NCI-H524 (cell line): ENCODE results near the gene VAV1.

Experiments used
- DNase-seq, 2 experiments: peaks; one replicate each; lab custom pipeline; 2025; lab: John Stamatoyannopoulos, UW

VAV1 gene

DNA sequence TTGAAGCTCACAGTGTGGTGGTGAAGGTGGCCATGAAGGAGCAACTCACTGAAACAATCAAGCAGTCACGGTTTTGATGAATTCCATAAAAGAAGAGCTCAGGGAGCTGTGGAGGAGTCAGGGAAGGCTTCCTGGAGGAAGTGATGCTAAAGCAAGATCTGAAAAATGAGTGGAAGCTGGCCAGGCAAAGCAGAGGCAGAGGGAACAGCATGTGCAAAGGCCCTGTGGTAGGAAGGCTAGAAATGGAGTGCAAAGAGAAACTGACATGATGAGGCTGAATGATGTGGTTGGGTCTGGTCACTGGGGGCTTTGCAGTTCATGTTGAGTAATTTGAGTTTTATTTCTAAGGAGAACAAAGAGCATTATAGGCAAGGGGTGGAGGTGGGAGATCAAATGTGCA lies 121.8 kb downstream of the VAV1 start:
- DNase-seq = no peak

DNA sequence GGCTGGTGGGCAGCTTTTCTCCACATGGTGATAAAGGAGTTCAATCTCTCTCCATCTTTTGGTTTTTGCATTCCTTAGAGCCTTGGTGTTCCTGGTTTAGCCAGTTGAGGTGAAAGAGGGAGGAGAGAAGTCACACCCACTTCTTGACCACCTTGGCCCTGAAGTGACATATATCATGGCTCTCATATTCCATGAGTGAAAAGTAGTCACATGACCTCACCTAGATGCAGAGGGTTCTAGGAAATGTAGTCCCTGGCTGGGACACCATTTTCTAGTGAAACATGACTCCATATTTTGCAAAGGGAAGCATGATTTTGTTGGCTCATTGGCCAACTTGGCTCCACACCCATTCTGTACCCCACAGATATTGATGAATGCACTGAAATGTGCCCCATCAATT lies 130.9 kb downstream of the VAV1 start:
- DNase-seq = no peak

DNA sequence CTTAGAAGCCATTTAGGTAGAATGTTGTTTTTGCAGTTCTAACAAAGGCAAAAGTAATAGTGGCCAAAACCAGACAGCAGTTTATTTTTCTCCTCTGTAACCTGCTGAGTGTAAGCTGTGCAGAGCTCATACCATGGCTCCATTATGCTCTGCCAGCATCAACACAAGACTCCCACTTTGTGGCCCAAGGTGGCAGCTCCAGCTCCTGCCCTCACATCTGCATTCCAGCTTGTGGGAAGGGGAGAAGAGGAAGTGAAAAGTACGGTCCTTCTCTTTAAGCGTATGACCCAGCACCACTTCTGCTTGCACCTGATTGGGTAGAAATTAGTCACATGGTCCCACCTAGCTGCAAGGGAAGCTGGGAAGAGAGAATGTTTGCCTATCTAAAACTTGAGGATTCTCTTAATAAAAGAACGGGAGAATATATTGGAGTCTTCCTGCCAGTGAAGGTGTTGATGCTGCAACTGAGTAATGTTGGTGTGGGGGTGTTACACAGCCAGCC lies 134.1 kb downstream of the VAV1 start:
- no peak for DNase-seq
